H9 (cell line): ENCODE data around the gene FRY. TPM values are rescaled to one million over a fixed set of nuclear protein-coding genes. Genes with fewer than 3 reads are reported as not detected.

Source experiments
- DNase-seq: peaks from one replicate; pipeline ENCODE4 v3.0.0-alpha.2; 2017
- H2AFZ ChIP-seq: one replicate; pipeline ENCODE4 v1.6.1; 2013; ENCODE audit warnings: mild to moderate bottlenecking, low read length, control low read depth, moderate library complexity
- H2AK5ac ChIP-seq: 2 replicates; pipeline ENCODE4 v1.6.1; 2013; ENCODE audit warnings: low read length, control low read depth, mixed read lengths; ENCODE audit not compliant: insufficient read length
- H2BK120ac ChIP-seq: one replicate; pipeline ENCODE4 v1.6.1; 2013; ENCODE audit warnings: low read depth, mild to moderate bottlenecking, low read length, control low read depth, inconsistent platforms; ENCODE audit not compliant: poor library complexity, severe bottlenecking
- H2BK12ac ChIP-seq: 2 replicates; pipeline ENCODE4 v1.6.1; 2013; ENCODE audit warnings: low read length, control low read depth, mixed read lengths, low read depth; ENCODE audit not compliant: insufficient read length
- H2BK15ac ChIP-seq: 2 replicates; pipeline ENCODE4 v1.6.1; 2013; ENCODE audit warnings: low read depth, low read length, control low read depth
- H2BK20ac ChIP-seq: one replicate; pipeline ENCODE4 v1.6.1; 2013; ENCODE audit warnings: low read depth, mild to moderate bottlenecking, low read length, control low read depth, inconsistent platforms; ENCODE audit not compliant: poor library complexity, severe bottlenecking
- H2BK5ac ChIP-seq: 2 replicates; pipeline ENCODE4 v1.6.1; 2013; ENCODE audit warnings: low read length, control low read depth, mixed read lengths; ENCODE audit not compliant: insufficient read length
- H3K14ac ChIP-seq: 2 replicates; pipeline ENCODE4 v1.6.1; 2013; ENCODE audit warnings: low read length, control low read depth; ENCODE audit not compliant: insufficient read depth
- H3K18ac ChIP-seq: 2 replicates; pipeline ENCODE4 v1.6.1; 2013; ENCODE audit warnings: low read depth, mild to moderate bottlenecking, mixed read lengths, low read length, control low read depth; ENCODE audit not compliant: insufficient read length
- H3K23ac ChIP-seq: 2 replicates; pipeline ENCODE4 v1.6.1; 2013; ENCODE audit warnings: low read length, control low read depth, mixed read lengths, low read depth; ENCODE audit not compliant: insufficient read length
- H3K23me2 ChIP-seq: 2 replicates; pipeline ENCODE4 v1.6.1; 2013; ENCODE audit warnings: low read depth, mild to moderate bottlenecking, mixed read lengths, low read length, control low read depth; ENCODE audit not compliant: insufficient read length, poor library complexity, severe bottlenecking
- H3K27ac ChIP-seq: 2 replicates; pipeline ENCODE4 v1.5.1; 2013; ENCODE audit warnings: low read length, control low read depth, mixed read lengths, low read depth; ENCODE audit not compliant: insufficient read length
- H3K27me3 ChIP-seq: 2 replicates; pipeline ENCODE4 v1.6.1; 2013; ENCODE audit warnings: low read length, control low read depth, inconsistent platforms; ENCODE audit not compliant: insufficient read depth
- H3K4ac ChIP-seq: 2 replicates; pipeline ENCODE4 v1.6.1; 2013; ENCODE audit warnings: low read depth, mild to moderate bottlenecking, control low read depth, inconsistent platforms, low read length, moderate library complexity
- H3K4me1 ChIP-seq: 2 replicates; pipeline ENCODE4 v1.6.1; 2013; ENCODE audit warnings: low read length, control low read depth, inconsistent platforms; ENCODE audit not compliant: insufficient read depth
- H3K4me2 ChIP-seq: 2 replicates; pipeline ENCODE4 v1.6.1; 2013; ENCODE audit warnings: low read length, control low read depth, mixed read lengths; ENCODE audit not compliant: insufficient read length, insufficient read depth
- H3K56ac ChIP-seq: 2 replicates; pipeline ENCODE4 v1.6.1; 2013; ENCODE audit warnings: low read depth, mild to moderate bottlenecking, mixed read lengths, low read length, control low read depth; ENCODE audit not compliant: insufficient read length
- H3K79me1 ChIP-seq: 2 replicates; pipeline ENCODE4 v1.6.1; 2013; ENCODE audit warnings: low read depth, mild to moderate bottlenecking, moderate library complexity, low read length, control low read depth, inconsistent platforms; ENCODE audit not compliant: insufficient read depth, poor library complexity, severe bottlenecking
- H3K79me2 ChIP-seq: 2 replicates; pipeline ENCODE4 v1.6.1; 2013; ENCODE audit warnings: low read length, control low read depth, inconsistent platforms; ENCODE audit not compliant: insufficient read depth
- H3K9ac ChIP-seq: 2 replicates; pipeline ENCODE4 v1.6.1; 2013; ENCODE audit warnings: low read length, control low read depth, mixed read lengths; ENCODE audit not compliant: insufficient read length; ENCODE audit errors: extremely low read depth
- H3K9me3 ChIP-seq: one replicate; pipeline ENCODE4 v1.6.1; 2013; ENCODE audit warnings: low read depth, low read length, inconsistent platforms; ENCODE audit not compliant: control insufficient read depth
- H3T11ph ChIP-seq: one replicate; pipeline ENCODE4 v1.6.1; 2013; ENCODE audit warnings: mild to moderate bottlenecking, low read length, control low read depth, inconsistent platforms
- H4K20me1 ChIP-seq: one replicate; pipeline ENCODE4 v1.6.1; 2013; ENCODE audit not compliant: control insufficient read depth, insufficient read length, insufficient read depth
- H4K5ac ChIP-seq: 2 replicates; pipeline ENCODE4 v1.6.1; 2013; ENCODE audit warnings: low read depth, mild to moderate bottlenecking, mixed read lengths, low read length, control low read depth; ENCODE audit not compliant: insufficient read length
- H4K8ac ChIP-seq: replicated peaks from 2 replicates; pipeline ENCODE4 v1.6.1; 2013; ENCODE audit warnings: low read length, control low read depth, mixed read lengths, low read depth; ENCODE audit not compliant: insufficient read length
- H4K91ac ChIP-seq: 2 replicates; pipeline ENCODE4 v1.6.1; 2013; ENCODE audit warnings: low read depth, mild to moderate bottlenecking, moderate library complexity, mixed read lengths, low read length, control low read depth; ENCODE audit not compliant: insufficient read length
- H3K27ac Mint-ChIP-seq, 3 experiments: 2 replicates in 2 of 3; 3 replicates in 1 of 3; pipeline ENCODE4 v1.8.0; 2020 to 2021; ENCODE audit warnings: mixed read lengths in 3 of 3, mild to moderate bottlenecking in 1 of 3, moderate library complexity in 1 of 3
- H3K27me3 Mint-ChIP-seq: 2 replicates; pipeline ENCODE4 v1.8.0; 2021; ENCODE audit warnings: low read depth, mild to moderate bottlenecking, moderate library complexity, mixed read lengths
- H3K36me3 Mint-ChIP-seq, 3 experiments: 2 replicates in 2 of 3; 3 replicates in 1 of 3; pipeline ENCODE4 v1.8.0; 2020 to 2021; ENCODE audit warnings: low read depth in 3 of 3, mixed read lengths in 3 of 3; ENCODE audit not compliant: insufficient read depth in 1 of 3
- H3K4me1 Mint-ChIP-seq, 2 experiments: 2 replicates each; pipeline ENCODE4 v1.8.0; 2020; ENCODE audit warnings: mixed read lengths in 2 of 2
- H3K4me3 Mint-ChIP-seq, 2 experiments: 2 replicates in 1 of 2; 3 replicates in 1 of 2; pipeline ENCODE4 v1.8.0; 2020 to 2021; ENCODE audit warnings: mild to moderate bottlenecking in 2 of 2, mixed read lengths in 2 of 2, moderate library complexity in 1 of 2
- H3K9me3 Mint-ChIP-seq, 2 experiments: 2 replicates in 1 of 2; 3 replicates in 1 of 2; pipeline ENCODE4 v1.8.0; 2020; ENCODE audit warnings: mild to moderate bottlenecking in 2 of 2, mixed read lengths in 2 of 2, moderate library complexity in 1 of 2
- CTCF ChIP-seq: fragments of 200-600 bp; sonication (generic); conservative IDR thresholded peaks from 3 replicates; pipeline ENCODE4 v1.8.0; 2021; ENCODE audit warnings: antibody characterized with exemption, mild to moderate bottlenecking
- WGBS: extraction: QIAGEN DNeasy Blood & Tissue Kit; methylation state at CpG from one replicate; pipeline ENCODE4 v1.1.7; 2013; ENCODE audit warnings: missing lambda C conversion rate, low lambda C conversion rate, mixed read lengths; ENCODE audit not compliant: insufficient read length; ENCODE audit errors: extremely low coverage; 5-methylcytosine and 5-hydroxymethylcytosine counted together
- total RNA-seq: library from RNA; stranded (reverse); gene quantifications from 2 replicates; pipeline ENCODE4 v1.2.1, GENCODE V29; 2021

Gene FRY
- total RNA-seq, 1 experiment from 2014 or later = 5.2 TPM

GRCh38 chr13:32040689-32041088, 9.1 kb downstream of the FRY start:
- no peak overlapping the region for H3K27ac Mint-ChIP-seq
- no peak overlapping the region for H3K18ac ChIP-seq

More at GRCh38 chr13:32040689-32041088, 9.1 kb downstream of the FRY start:
- Mint-ChIP-seq H3K9me3 (no peaks in the 10 kb centered on the region), H3K27me3 (no peaks in the 10 kb centered on the region), H3K36me3 (peaks cover 0 to 4% (median 0%) of the 10 kb centered on the region in 3 experiments; a peak in 1 of 7 replicates), H3K4me3 (no peak overlapping the region), H3K4me1 (peaks cover 13 to 15% of the 10 kb centered on the region in 2 experiments)
- no peak overlapping the region for H2AFZ ChIP-seq
- H2BK15ac ChIP-seq = no peak overlapping the region
- H3K9me3 ChIP-seq = no peaks in the 10 kb centered on the region
- H2BK5ac ChIP-seq = no peak overlapping the region
- H3K9ac ChIP-seq = no peak overlapping the region
- no peaks in the 10 kb centered on the region for H3K79me2 ChIP-seq
- no peak overlapping the region for H3K4ac ChIP-seq
- H4K5ac ChIP-seq = no peak overlapping the region
- H4K91ac ChIP-seq = no peak overlapping the region
- no peaks in the 10 kb centered on the region for H3K4me1 ChIP-seq
- H3K27ac ChIP-seq = no peak overlapping the region
- H3K56ac ChIP-seq = no peak overlapping the region
- no peak overlapping the region for H2BK12ac ChIP-seq
- no CpG with 5 or more reads among the region's 3 CpGs for WGBS
- no peak overlapping the region for H3T11ph ChIP-seq
- no peaks in the 10 kb centered on the region for H3K23me2 ChIP-seq
- H3K27me3 ChIP-seq = no peaks in the 10 kb centered on the region
- no peaks in the 10 kb centered on the region for H3K79me1 ChIP-seq
- no peak overlapping the region for H2BK120ac ChIP-seq
- H2BK20ac ChIP-seq = no peak overlapping the region
- no peak overlapping the region for H4K8ac ChIP-seq
- no peak overlapping the region for H3K14ac ChIP-seq
- DNase-seq = no peak
- no peaks in the 10 kb centered on the region for H4K20me1 ChIP-seq
- TF ChIP-seq CTCF = no peak
- no peak overlapping the region for H2AK5ac ChIP-seq
- H3K23ac ChIP-seq = no peak overlapping the region
- no peak overlapping the region for H3K4me2 ChIP-seq
